Fibroblast of peridontal ligament (primary cell): ENCODE measurements around the gene MEGF9.
"Not testable (repeated sequence)": the region's sequence is repeated elsewhere in the genome, so short reads cannot be mapped to it uniquely, and the experiment has no call there.

Experiments
- DNase-seq: peaks from one replicate; pipeline ENCODE4 v3.0.0-alpha.2; 2010; ENCODE audit errors: extremely low read depth

The MEGF9 gene

GRCh38 chr9:120714088-120714845 lies at the start of gene MEGF9:
MEGF9 (minus strand) TSS chr9:120714470; CDS start chr9:120714358, 112 bp downstream.
- peak; percentile 96 for DNase-seq

GRCh38 chr9:120761006-120761405 lies 46.7 kb upstream of the MEGF9 start:
- no peak for DNase-seq

- no peak for DNase-seq
Observed at GRCh38 chr9:120759755-120760400, 45.6 kb upstream of the MEGF9 start.

DNA sequence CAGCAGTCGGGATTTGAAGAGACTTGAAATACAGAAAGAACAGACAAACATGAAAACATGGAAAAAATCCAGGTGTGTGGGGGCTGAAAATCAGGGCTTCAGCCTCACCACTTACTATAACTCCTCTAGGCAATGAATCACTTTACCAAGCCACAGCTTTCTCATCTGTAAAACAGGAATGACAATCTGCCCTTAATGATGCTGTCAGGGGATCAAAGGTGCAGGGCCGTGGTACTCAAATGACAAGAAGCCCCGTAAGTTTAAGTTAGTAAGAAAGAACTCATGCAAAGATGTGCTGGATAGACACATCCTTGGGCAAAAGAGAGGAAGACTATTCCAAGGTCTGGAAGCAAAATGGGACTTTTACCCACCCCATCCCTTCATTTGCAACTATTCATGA lies 44.3 kb upstream of the MEGF9 start:
- no peak for DNase-seq

GRCh38 chr9:120757026-120757913 lies 43.0 kb upstream of the MEGF9 start:
- no peak for DNase-seq

GRCh38 chr9:120756531-120756930 lies 42.3 kb upstream of the MEGF9 start:
- no peak for DNase-seq

GRCh38 chr9:120755810-120756434 lies 41.7 kb upstream of the MEGF9 start:
- DNase-seq = peak; percentile 66

DNA sequence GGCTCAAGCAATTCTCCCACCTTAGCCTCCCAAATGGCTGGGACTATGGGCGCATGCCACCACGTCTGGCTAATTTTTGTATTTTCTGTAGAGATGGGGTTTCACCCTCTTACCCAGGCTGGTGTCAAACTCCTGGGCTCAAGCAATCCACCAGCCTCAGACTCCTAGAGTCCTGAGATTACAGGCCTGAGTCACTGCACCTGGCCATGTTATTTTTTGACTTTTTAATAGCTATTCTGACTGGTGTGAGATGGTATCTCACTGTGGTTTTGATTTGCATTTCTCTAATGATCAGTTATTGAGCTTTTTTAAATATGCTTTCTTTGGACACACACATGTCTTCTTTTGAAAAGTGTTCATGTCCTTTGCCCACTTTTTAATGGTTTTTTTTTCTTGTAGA lies 40.8 kb upstream of the MEGF9 start:
- DNase-seq = no peak

- DNase-seq = no peak
Observed at GRCh38 chr9:120750421-120750820, 36.2 kb upstream of the MEGF9 start.

GRCh38 chr9:120746366-120746765 lies 32.1 kb upstream of the MEGF9 start:
- DNase-seq = not testable (repeated sequence)

GRCh38 chr9:120745278-120745677 lies 31.0 kb upstream of the MEGF9 start:
- DNase-seq = no peak

- DNase-seq = no peak
Observed at GRCh38 chr9:120742951-120743416, 28.7 kb upstream of the MEGF9 start.

DNA sequence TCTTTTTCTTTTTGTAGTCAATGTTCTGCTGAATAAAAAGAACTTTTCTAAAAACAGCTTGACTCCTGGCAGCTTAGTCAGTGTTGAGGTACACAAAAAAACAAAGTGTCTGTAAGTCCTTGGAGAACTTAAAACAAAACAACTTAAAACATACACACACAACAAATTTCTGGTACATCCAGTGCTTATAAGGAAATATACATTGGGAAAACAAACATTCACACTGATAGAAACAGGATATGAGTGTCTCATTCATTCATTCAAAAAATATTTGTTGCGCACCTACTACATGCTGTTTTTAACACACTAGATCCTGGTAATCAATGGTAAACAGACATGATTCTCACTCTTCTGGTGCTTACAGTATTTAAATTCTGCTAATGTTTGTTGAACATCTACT lies 27.4 kb upstream of the MEGF9 start:
- no peak for DNase-seq

DNA sequence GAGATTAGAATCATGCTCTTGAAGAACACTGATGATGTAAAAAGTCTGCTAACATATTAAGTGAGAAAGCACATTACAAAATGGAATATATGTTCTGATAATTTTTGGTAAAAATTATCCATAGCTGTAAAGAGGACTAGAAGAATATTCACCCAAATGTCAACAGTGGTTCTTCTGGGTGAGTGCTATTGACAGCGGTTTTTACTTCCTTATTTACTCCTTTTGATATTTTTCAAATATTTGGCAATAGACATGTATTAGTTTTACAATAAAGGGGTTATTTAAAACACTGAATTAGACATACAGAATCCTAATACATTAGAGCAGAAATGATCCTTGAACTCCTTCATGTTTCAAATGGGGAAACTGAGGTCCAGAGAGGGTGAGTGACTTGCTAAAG lies 26.9 kb upstream of the MEGF9 start:
- no peak for DNase-seq

- no peak for DNase-seq
Observed at GRCh38 chr9:120740132-120740531, 25.9 kb upstream of the MEGF9 start.

- DNase-seq = no peak
Observed at GRCh38 chr9:120737416-120738165, 23.3 kb upstream of the MEGF9 start.

- DNase-seq = no peak
Observed at GRCh38 chr9:120736881-120737280, 22.6 kb upstream of the MEGF9 start.

DNA sequence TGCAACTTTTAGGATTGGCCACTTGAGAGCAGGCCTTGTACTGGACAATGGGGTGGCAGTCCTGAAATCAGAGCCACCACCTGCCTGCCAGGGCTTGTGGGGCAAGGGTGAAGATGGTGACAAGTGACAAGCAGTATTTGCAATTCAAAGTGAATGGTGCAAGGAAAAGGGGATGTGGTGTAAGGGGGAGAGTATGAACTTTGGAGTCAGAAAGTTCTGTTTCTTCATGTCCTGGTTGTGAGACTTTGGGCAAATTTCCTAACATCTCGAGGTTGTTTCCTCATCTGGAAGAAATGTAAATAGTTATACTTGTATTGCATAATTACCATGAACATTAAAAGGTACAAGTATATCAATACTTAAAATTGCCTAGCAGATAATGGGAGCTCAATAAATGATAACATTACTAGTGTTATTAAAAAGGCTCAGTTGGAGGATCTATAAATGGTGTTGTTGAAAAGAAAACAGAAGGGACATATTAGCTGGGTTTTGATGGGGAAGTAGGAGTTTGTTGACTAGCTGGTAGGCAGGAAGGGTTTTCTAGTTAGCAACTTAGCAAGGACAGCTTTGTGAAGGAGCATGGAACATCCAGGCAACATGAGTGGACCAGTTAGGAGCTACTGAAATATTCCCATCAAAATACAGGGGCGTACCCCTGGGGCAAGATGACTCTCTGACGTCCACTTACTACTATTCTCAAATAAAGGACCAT lies 21.3 kb upstream of the MEGF9 start:
- peak; percentile 80 for DNase-seq

DNA sequence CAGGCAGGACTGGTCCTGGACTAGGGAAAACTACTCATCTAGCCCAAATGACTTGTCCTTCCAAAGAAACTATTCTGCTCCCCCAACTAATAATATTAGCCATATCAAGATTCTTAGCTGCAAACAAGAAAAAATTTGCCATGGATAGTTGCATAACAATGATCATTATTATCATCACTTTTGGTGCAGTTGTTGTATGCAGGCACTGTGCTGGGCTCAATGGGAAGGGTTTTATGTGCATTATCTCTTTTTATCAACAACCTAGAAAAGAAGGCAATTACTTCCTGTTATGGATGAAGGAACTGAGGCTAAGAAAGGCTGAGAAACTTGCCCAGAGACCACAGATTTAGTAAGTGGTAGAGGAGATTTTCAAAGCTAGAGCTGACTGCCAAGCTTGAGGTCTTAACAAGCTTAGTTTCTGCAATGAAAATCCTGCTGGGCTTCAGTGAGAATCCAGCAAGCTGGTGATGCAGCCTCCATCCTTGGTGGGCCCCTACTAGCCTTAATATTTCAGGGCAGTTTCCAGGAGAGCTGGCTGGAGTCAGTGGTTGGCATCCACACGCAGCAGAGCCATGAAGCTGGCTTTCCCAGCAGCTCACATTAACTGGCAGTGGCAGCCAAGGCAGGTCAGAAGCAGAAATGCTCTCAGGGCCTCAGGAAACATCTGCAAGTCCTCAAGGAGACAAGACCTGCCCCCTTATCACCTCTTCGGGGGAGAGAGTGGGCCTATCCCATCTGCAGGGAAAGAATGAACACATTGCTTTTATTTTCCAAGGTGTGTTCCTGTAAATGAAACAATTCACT lies 20.5 kb upstream of the MEGF9 start:
- no peak for DNase-seq

GRCh38 chr9:120733190-120733589 lies 18.9 kb upstream of the MEGF9 start:
- peak; percentile 81 for DNase-seq
